GM18499 (cell line): ENCODE results near the gene NFE2L3.
A peak's percentile ranks its signal among the peaks of the same experiment; 100 is the strongest.
"Not testable (repeated sequence)": the region's sequence is repeated elsewhere in the genome, so short reads cannot be mapped to it uniquely, and the experiment has no call there.

ENCODE experiments used
- ATAC-seq: cut with Tn5 transposase; IDR thresholded peaks from one replicate; pipeline ENCODE4 v1.9.1; 2021; ENCODE audit warnings: moderate number of reproducible peaks; ENCODE audit not compliant: insufficient read depth, unreplicated experiment

NFE2L3 gene, protein sequence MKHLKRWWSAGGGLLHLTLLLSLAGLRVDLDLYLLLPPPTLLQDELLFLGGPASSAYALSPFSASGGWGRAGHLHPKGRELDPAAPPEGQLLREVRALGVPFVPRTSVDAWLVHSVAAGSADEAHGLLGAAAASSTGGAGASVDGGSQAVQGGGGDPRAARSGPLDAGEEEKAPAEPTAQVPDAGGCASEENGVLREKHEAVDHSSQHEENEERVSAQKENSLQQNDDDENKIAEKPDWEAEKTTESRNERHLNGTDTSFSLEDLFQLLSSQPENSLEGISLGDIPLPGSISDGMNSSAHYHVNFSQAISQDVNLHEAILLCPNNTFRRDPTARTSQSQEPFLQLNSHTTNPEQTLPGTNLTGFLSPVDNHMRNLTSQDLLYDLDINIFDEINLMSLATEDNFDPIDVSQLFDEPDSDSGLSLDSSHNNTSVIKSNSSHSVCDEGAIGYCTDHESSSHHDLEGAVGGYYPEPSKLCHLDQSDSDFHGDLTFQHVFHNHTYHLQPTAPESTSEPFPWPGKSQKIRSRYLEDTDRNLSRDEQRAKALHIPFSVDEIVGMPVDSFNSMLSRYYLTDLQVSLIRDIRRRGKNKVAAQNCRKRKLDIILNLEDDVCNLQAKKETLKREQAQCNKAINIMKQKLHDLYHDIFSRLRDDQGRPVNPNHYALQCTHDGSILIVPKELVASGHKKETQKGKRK

DNA sequence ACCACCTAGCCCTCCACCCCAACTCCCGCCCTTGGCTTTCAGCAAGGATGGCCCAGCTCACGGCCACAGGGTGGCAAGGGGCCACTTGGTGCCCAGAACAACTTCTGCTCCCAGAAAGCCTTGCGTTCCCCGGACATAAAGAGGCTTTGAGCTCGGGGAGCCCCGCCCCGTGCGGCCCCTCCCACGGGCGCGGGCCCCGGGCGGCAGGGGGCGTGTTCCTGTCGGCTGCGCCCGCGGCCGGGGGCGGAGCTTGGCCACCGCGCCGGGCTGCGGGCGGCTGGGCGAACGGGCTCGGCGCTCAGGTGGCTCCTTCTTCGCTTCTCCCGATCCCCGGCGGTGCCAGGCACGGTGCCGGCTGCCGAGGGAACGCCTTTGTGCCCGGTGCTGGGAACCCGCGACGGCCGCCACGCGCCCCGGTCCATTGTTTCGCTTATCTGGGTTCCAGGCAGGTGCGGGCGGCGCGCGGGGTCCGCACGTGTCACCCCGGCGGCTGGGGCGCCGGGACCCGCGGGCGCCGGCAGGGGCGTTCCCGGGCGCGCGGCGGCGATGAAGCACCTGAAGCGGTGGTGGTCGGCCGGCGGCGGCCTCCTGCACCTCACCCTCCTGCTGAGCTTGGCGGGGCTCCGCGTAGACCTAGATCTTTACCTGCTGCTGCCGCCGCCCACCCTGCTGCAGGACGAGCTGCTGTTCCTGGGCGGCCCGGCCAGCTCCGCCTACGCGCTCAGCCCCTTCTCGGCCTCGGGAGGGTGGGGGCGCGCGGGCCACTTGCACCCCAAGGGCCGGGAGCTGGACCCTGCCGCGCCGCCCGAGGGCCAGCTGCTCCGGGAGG, at the start of gene NFE2L3:
Gene NFE2L3 (plus strand): TSS at position 246 of the 829 bp plus-strand sequence. CDS start 301 bp downstream, at position 547.
- peak; percentile 37 for ATAC-seq

DNA sequence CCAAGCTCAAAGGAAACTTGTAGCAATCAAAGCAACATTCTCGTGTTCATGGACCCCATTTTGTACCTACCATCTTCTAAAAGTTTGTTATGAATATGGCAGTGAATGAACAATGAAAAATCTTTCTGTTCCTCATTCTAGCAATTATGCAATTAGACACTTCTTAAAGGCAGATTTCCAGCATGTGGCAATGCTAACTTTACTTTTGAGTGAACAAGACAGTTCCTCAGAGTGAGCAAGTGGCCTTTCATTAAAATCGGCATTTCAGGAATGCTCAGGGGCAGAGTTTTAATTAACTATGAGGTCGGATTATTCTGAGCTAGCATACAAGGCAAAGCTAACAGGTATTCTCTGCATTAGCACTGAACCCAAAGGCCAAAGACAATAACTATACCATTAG, 48.4 kb upstream of the NFE2L3 start:
- no peak for ATAC-seq

DNA sequence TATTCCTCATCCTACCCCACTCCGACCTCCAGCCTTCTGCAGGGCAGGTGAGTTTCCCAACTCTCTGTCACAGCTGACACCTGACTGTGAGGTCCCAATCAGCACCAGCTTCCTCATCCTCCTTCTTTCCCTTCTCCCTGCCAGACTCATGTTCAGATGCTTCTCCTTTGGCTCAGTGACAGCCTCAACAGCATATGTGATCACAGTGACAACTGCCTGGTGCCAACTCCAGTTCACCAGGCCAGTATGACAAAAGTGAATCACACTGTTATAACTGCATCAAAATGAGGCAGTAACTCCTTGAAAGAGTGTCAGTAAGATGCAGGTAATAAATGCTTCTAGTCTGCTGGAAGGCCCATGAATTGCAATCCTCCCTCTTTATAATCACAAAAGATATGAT, 46.8 kb upstream of the NFE2L3 start:
- no peak for ATAC-seq

DNA sequence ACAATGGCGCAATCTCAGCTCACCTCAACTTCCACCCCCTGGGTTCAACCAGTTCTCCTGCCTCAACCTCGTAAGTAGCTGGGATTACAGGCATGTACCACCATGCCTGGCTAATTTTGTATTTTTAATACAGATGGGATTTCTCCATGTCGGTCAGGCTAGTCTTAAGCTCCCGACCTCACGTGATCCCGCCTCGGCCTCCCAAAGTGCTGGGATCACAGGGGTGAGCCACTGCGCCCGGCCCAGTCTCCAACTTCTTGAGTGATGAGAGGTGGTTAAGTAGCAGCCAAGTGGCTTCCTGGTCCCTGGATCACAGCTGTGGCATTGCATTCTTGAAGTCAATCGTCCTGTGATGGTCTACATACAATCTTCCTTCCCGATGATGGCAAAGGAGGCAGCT, 46.1 kb upstream of the NFE2L3 start:
- ATAC-seq = no peak

DNA sequence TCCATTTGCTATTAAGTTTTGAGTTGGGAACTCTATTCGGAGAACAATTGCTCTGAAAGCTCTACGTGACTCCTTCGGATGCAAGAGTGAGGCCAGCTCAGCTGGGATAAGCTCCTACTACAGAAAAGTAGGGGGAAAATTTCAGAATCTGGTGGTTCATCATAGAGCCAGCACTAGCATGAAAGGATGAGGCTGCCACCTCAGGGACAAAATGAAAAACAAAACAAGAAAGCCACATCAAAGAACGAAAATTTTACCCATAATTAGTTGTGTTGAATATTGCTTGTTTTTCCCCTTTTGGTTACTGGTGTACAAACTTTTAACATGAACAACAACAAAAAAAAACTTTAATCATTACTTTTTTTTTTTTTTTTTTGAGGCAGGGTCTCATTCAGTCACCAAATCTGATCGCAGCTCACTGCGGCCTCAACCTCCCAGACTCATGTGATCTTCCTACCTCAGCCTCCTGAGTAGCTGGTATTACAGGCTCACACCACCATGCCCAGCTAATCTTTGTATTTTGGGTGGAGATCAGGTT, 39.7 kb upstream of the NFE2L3 start:
- no peak for ATAC-seq

DNA sequence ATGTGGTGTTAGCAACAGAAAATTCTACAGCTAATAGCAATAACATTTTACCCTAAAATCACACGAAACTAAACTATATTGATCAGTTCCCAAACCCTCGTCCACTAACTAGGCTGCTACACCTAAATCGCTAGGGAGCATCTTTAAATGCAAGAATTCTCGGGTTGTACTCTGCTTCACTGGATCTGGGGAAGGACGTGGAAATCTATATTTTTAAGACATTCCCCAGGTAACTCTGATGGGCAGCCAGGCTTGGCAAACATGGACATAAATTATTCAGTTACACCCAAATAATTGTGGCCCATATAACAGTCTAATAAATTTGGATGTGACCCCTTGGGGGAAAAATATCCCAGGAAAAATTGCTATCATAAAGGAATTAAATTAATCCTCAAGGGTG, 36.3 kb upstream of the NFE2L3 start:
- ATAC-seq = no peak

DNA sequence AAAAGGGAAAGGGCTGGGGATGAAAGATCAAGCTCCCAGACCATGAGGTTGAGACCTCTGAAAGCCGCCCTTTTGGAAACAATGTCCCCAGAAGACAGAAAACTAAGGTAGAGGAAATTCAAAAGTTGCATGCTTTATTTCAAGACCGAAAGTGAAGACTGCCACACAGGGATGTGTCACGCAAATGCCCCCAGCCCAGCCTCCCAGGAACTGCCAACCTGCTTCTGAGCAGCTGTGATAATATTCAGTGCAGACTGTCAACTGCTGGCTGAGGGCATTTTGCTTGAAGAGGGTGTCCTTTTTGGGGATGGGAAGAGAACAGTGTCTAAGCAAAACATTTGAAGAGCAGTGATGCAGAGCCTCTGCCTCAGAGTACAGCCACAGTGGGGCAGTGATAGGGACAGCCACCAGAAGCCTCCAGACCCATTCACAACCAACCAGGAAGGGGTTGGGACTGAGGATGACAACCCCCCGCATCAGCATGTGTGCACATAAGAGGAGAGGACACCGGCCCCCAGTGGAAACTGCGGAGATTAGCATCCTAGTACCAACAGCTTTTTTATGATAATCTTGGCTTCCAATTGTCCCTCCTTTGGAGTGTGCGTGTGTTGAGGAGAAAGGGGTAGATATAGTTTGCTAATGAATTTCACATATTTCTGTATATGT, 34.7 kb upstream of the NFE2L3 start:
- ATAC-seq = no peak

- ATAC-seq = no peak
These were observed 34.0 kb upstream of the NFE2L3 start for GRCh38 chr7:26117970-26118369.

- ATAC-seq = no peak
These were observed 29.3 kb upstream of the NFE2L3 start for GRCh38 chr7:26122745-26123144.

DNA sequence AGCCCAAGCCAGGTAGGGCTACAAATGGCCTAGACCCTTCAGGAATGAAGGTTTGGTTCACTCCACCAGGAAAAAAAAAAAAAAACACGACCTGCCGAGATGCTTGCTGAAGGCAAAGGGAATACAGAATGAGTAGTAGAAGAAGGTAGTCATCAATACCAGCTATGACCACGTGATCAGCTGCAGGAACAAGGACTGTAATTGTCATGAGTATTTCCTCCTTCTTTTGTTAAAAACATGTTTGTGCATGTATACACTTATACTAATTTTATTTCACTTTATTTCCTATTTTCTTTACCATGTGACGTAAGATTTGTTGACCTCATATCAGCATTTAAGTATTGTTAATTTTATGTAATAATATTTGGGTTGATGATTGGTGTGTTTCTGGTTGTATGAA, 27.2 kb upstream of the NFE2L3 start:
- not testable (repeated sequence) for ATAC-seq

DNA sequence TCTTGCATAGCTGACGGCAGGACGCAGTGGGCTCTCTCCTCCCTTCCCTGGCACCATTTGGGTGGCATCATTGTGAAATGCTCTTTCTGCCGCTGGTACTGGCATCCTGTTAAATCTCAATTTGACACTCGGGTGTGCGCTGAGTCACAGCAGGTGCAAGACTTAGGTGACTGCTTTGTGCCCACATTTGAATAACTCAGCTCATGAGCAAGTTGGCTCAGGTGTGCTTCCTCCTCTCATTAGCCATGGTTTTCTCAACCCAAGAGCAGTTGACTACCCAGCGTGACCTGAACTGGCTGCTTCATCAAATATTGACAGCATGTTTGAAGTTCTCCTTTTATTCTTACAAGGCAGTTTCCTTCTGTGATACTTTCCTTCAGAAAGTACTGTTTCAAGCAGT, 24.6 kb upstream of the NFE2L3 start:
- no peak for ATAC-seq

DNA sequence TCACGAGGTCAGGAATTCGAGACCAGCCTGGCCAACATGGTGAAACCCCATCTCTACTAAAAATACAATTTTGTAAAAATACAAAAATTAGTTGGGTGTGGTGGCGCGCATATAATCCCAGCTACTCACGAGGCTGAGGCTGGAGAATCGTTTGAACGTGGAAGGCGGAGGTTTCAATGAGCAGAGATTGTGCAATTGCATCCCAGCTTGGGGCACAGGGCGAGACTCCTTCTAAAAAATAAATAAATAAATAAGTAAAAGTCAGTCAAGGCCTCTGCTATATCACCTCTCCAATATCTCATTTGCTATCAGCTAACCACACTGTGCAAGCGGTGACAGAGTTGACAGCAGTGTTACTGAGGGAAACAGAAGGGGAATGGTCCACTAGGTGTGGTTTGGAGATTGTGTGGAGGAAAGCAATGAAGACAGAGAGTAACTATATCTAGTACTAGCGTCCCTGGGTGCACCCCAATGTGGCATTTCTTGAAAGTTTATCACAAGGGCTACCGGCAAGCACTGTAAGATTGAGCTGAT, 20.9 kb upstream of the NFE2L3 start:
- ATAC-seq = no peak

DNA sequence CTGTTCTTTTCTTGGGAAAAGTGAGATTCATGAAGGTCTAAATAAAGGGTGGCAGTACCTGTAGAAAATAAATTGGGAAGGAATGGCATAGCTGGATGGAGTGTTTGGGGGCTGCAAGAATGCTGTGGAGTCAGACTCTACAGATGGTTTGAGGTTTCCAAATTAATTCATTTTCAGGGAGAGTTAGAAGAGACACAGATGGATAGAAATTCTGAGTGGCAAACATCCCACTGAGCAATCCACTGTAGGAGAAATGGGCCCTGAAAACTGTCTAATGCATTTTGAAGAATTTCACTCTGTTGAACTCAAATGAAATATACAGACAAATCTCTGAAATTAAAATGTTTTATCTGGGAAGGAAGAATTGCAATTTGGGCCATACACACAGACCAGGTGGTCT, 16.9 kb upstream of the NFE2L3 start:
- ATAC-seq = no peak

- no peak for ATAC-seq
These were observed 16.4 kb upstream of the NFE2L3 start for GRCh38 chr7:26135551-26135950.

GRCh38 chr7:26136831-26137230, 15.2 kb upstream of the NFE2L3 start:
- no peak for ATAC-seq

GRCh38 chr7:26140380-26140779, 11.6 kb upstream of the NFE2L3 start:
- ATAC-seq = no peak

- no peak for ATAC-seq
These were observed 10.9 kb upstream of the NFE2L3 start for GRCh38 chr7:26141077-26141476.

DNA sequence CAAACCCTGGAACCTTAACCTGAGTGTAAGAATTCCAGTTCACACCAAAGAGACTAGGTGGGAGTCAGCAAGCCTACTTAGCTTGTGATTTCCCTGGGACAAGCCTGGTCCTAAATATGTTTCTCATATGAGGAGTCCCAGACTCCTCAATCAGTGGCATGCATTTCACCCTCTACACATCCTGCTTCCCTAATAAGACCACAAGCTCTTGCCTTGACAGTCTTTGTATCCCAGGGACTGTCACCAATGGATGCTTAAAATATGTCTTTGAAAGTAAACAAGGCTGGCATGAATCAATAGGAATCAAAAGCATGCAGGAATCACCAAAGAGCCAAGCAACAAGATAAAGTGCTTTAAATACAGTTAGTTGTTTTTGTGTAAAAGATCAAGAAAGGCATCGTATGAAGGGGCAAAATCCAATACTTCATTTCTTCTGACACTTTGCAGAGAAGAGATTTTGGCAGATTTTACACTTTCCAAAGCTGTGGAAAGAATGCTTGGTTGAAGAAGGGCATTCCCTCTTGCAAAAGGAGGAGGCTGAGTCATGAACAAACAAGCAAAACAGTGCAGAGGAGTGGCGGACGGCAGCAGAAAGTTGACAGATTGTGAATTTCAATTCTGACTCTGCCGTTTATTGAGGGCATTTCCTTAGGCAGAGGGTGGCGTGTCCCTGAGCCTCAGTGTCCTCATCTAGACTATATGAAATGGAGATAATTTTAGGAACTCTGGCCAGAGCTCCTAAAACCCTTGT, 8.5 kb upstream of the NFE2L3 start:
- ATAC-seq = no peak
